NCI-H1105 treated with DMSO at 0.1 percent for 48 hours (cell line): ENCODE measurements around the gene PRMT6.
"Not testable (repeated sequence)": the region's sequence is repeated elsewhere in the genome, so short reads cannot be mapped to it uniquely, and the experiment has no call there.

Experiments used
- DNase-seq: peaks from one replicate; lab custom pipeline; 2025; lab: John Stamatoyannopoulos, UW

The PRMT6 gene

GRCh38 chr1:107056426-107057196, at the start of gene PRMT6:
Gene PRMT6 (plus strand): TSS chr1:107056674. CDS start chr1:107056716, 42 bp downstream.
- DNase-seq = peak; percentile 91

GRCh38 chr1:107009281-107009680, 47.2 kb upstream of the PRMT6 start:
- no peak for DNase-seq

- DNase-seq = no peak
Observed at GRCh38 chr1:107010582-107010981, 45.9 kb upstream of the PRMT6 start.

GRCh38 chr1:107016376-107016978, 40.0 kb upstream of the PRMT6 start:
- DNase-seq = no peak

- DNase-seq = no peak
Observed at GRCh38 chr1:107018445-107018844, 38.0 kb upstream of the PRMT6 start.

GRCh38 chr1:107019166-107019565, 37.3 kb upstream of the PRMT6 start:
- DNase-seq = no peak

GRCh38 chr1:107038874-107039273, 17.6 kb upstream of the PRMT6 start:
- DNase-seq = not testable (repeated sequence)

GRCh38 chr1:107044310-107045220, 11.9 kb upstream of the PRMT6 start:
- not testable (repeated sequence) for DNase-seq

- no peak for DNase-seq
Observed at GRCh38 chr1:107047602-107048001, 8.9 kb upstream of the PRMT6 start.

- DNase-seq = no peak
Observed at GRCh38 chr1:107048241-107048640, 8.2 kb upstream of the PRMT6 start.

GRCh38 chr1:107051266-107051665, 5.2 kb upstream of the PRMT6 start:
- no peak for DNase-seq

GRCh38 chr1:107055919-107056425, 502 bp upstream of the PRMT6 start:
- not testable (repeated sequence) for DNase-seq

- peak; percentile 66 for DNase-seq
Observed at GRCh38 chr1:107057197-107058133, 991 bp downstream of the PRMT6 start.

GRCh38 chr1:107058245-107059032, 2.0 kb downstream of the PRMT6 start:
- no peak for DNase-seq

- no peak for DNase-seq
Observed at GRCh38 chr1:107061886-107062285, 5.4 kb downstream of the PRMT6 start.

- no peak for DNase-seq
Observed at GRCh38 chr1:107073493-107073892, 17.0 kb downstream of the PRMT6 start.

- no peak for DNase-seq
Observed at GRCh38 chr1:107076841-107077240, 20.4 kb downstream of the PRMT6 start.

- DNase-seq = no peak
Observed at GRCh38 chr1:107079249-107079648, 22.8 kb downstream of the PRMT6 start.

- no peak for DNase-seq
Observed at GRCh38 chr1:107081102-107081501, 24.6 kb downstream of the PRMT6 start.

- DNase-seq = no peak
Observed at GRCh38 chr1:107091418-107091817, 34.9 kb downstream of the PRMT6 start.
